GM12878 (cell line): ENCODE results near the gene SLC9C2. TPM values are rescaled to one million over a fixed set of nuclear protein-coding genes. Genes with fewer than 3 reads are reported as not detected.

Experiments used
- ATAC-seq: fragments of 200-7000 bp; cut with Tn5 transposase; 3 replicates; pipeline ENCODE4 v1.9.1; 2020; ENCODE audit warnings: mild to moderate bottlenecking, moderate library complexity
- BruUV-seq: library from RNA; stranded (reverse); fragments of 400-500 nt; replicated peaks from 2 replicates; lab custom pipeline; 2021; lab: Mats Ljungman, UMichigan
- CTCF ChIA-PET: fragments of 300-600 bp; sonication (Branson Sonifier 250); formaldehyde crosslinking; extraction: SDS; loops from one replicate; lab custom pipeline; 2021; ENCODE audit warnings: inconsistent platforms; lab: Yijun Ruan, JAX
- POLR2A ChIA-PET: fragments of 350-600 bp; formaldehyde crosslinking; extraction: SDS; loops from one replicate; lab custom pipeline; 2021; ENCODE audit warnings: inconsistent platforms; lab: Charles Lee
- RAD21 ChIA-PET: fragments of 300-600 bp; sonication (Branson Sonifier 250); formaldehyde crosslinking; loops from one replicate; lab custom pipeline; 2023; ENCODE audit warnings: antibody characterized with exemption; ENCODE audit not compliant: unreplicated experiment; lab: Charles Lee
- SMC1A ChIA-PET: fragments of 300-600 bp; sonication (Branson Sonifier 250); formaldehyde crosslinking; loops from one replicate; lab custom pipeline; 2023; ENCODE audit not compliant: unreplicated experiment, uncharacterized antibody; lab: Charles Lee
- DNase-seq: peaks from one replicate; pipeline ENCODE4 v3.0.0-alpha.2; 2011; ENCODE audit warnings: low read depth, low spot score
- FAIRE-seq: peaks from 3 replicates; lab custom pipeline; 2011; peaks lifted over from hg19 to GRCh38; lab: Jason Lieb, UNC
- H2AFZ ChIP-seq: 2 replicates; pipeline ENCODE4 v1.6.0; 2011; ENCODE audit warnings: low read depth, low read length, control low read depth; ENCODE audit not compliant: control insufficient read depth
- H3K27ac ChIP-seq: 2 replicates; pipeline ENCODE4 v1.5.1; 2011; ENCODE audit warnings: control low read depth; ENCODE audit not compliant: control insufficient read depth, insufficient read depth
- H3K27me3 ChIP-seq, 2 experiments: replicated peaks in 1 of 2; 2 replicates each; pipeline versions ENCODE4 v1.6.0 to v1.6.1; 2011; ENCODE audit warnings: low read length in 1 of 2; ENCODE audit not compliant: control insufficient read depth in 2 of 2, insufficient read depth in 2 of 2
- H3K36me3 ChIP-seq, 2 experiments: 2 replicates each; pipeline ENCODE4 v1.5.1; 2011; ENCODE audit warnings: low read length in 1 of 2; ENCODE audit not compliant: control insufficient read depth in 2 of 2, insufficient read depth in 2 of 2
- H3K4me1 ChIP-seq: 2 replicates; pipeline ENCODE4 v1.6.1; 2011; ENCODE audit warnings: mild to moderate bottlenecking, low read length, moderate library complexity, mixed read lengths; ENCODE audit not compliant: control insufficient read depth, insufficient read depth
- H3K4me2 ChIP-seq: 2 replicates; pipeline ENCODE4 v1.6.0; 2011; ENCODE audit warnings: control low read depth; ENCODE audit not compliant: control insufficient read depth, insufficient read depth
- H3K4me3 ChIP-seq: fragments of 200-600 bp; sonication (generic); 2 replicates; pipeline ENCODE4 v1.5.1; 2016
- H3K79me2 ChIP-seq: 2 replicates; pipeline ENCODE4 v1.6.0; 2011; ENCODE audit warnings: low read length; ENCODE audit not compliant: control insufficient read depth, insufficient read depth
- H3K9ac ChIP-seq: 2 replicates; pipeline ENCODE4 v1.8.0; 2011; ENCODE audit warnings: low read length, control low read depth, mixed read lengths; ENCODE audit not compliant: control insufficient read depth, insufficient read depth
- H3K9me3 ChIP-seq: replicated peaks from 3 replicates; pipeline ENCODE4 v1.5.1; 2011; ENCODE audit warnings: mild to moderate bottlenecking, low read length; ENCODE audit not compliant: control insufficient read depth, insufficient read depth
- H4K20me1 ChIP-seq: 2 replicates; pipeline ENCODE4 v1.6.0; 2011; ENCODE audit not compliant: control insufficient read depth, insufficient read depth
- ATF3 ChIP-seq: IDR thresholded peaks from 2 replicates; pipeline ENCODE4 v1.6.1; 2011; ENCODE audit warnings: low read depth, mild to moderate bottlenecking, low read length, moderate library complexity, borderline replicate concordance; ENCODE audit errors: extremely low read depth
- DPF2 ChIP-seq: fragments of 450-650 bp; IDR thresholded peaks from 2 replicates; pipeline ENCODE4 v1.6.1; 2017; ENCODE audit warnings: mild to moderate bottlenecking
- KDM1A ChIP-seq: fragments of 200-600 bp; sonication (generic); IDR thresholded peaks from 2 replicates; pipeline ENCODE4 v1.6.1; 2016; ENCODE audit warnings: borderline replicate concordance
- NKRF ChIP-seq: fragments of 450-650 bp; conservative IDR thresholded peaks from 2 replicates; pipeline ENCODE4 v1.6.1; 2017; ENCODE audit warnings: mild to moderate bottlenecking, moderate library complexity
- NR2C2 ChIP-seq: IDR thresholded peaks from 2 replicates; pipeline ENCODE4 v1.6.1; 2011; ENCODE audit warnings: borderline replicate concordance, low read depth; ENCODE audit not compliant: control insufficient read depth, insufficient read length
- PRDM15 ChIP-seq: fragments of 450-650 bp; formaldehyde crosslinking; IDR thresholded peaks from 2 replicates; pipeline ENCODE4 v1.4.0; 2020; ENCODE audit warnings: mild to moderate bottlenecking, moderate library complexity
- TARDBP ChIP-seq: IDR thresholded peaks from 2 replicates; pipeline ENCODE4 v1.6.1; 2016; ENCODE audit warnings: borderline replicate concordance
- YY1 ChIP-seq: IDR thresholded peaks from 2 replicates; pipeline ENCODE4 v1.6.1; 2011; ENCODE audit warnings: low read depth, mild to moderate bottlenecking, low read length
- ZBTB33 ChIP-seq: fragments of 450-650 bp; IDR thresholded peaks from 2 replicates; pipeline ENCODE4 v1.6.1; 2017; ENCODE audit warnings: mild to moderate bottlenecking
- WGBS: methylation state at CpG from one replicate; pipeline ENCODE4 v1.1.6; 2016; ENCODE audit warnings: low lambda C conversion rate; ENCODE audit not compliant: insufficient replicate concordance, insufficient coverage; ENCODE audit errors: missing lambda C conversion rate; 5-methylcytosine and 5-hydroxymethylcytosine counted together
- in situ Hi-C: fragments of 300-500 bp; cut with MboI; formaldehyde crosslinking; loops from 9 replicates; pipeline ENCODE4 v1.14.3; 2018; ENCODE audit warnings: mixed read lengths
- intact Hi-C: fragments of 100-400 bp; cut with micrococcal nuclease; formaldehyde crosslinking; loops from one replicate; pipeline ENCODE4 v1.14.2; 2022; ENCODE audit not compliant: unreplicated experiment
- polyA plus RNA-seq, 11 experiments: library from polyadenylated mRNA; depleted of rRNA in 4 of 11; unstranded in 6 of 11; stranded (reverse) in 5 of 11; fragments of >200 nt; fragmentation: Nextera tagmentation in 4 of 11; fragmentation: Illumina TruSeq in 1 of 11; extraction: Ambion mirVana in 4 of 11; extraction: Trizol in 1 of 11; gene quantifications; 1 replicate in 1 of 11; 2 replicates in 10 of 11; pipeline versions ENCODE4 v1.2.1 to v1.2.3, GENCODE V29; 2011 to 2016; ENCODE audit warnings: inconsistent platforms in 2 of 11, missing spikeins in 2 of 11, low read depth in 1 of 11
- total RNA-seq, 4 experiments: library from RNA; depleted of rRNA in 3 of 4; stranded (reverse); fragments of >200 nt in 3 of 4; fragmentation: Illumina TruSeq in 1 of 4; extraction: Trizol in 1 of 4; gene quantifications; 2 replicates each; pipeline versions ENCODE4 v1.2.1 to v1.2.3, GENCODE V29; 2013 to 2021

The SLC9C2 gene
- total and polyA plus RNA-seq, 10 of the 15 experiments (the other 5 are each of a cell fraction or from before 2014, with no cell fraction given), result not detected

- ATAC-seq (no peak), FAIRE-seq (no peak), DNase-seq (no peak)
- Histone ChIP-seq H3K36me3 (no peaks in the 10 kb centered on the region), H3K79me2 (no peaks in the 10 kb centered on the region), H4K20me1 (no peaks in the 10 kb centered on the region), H3K27me3 (no peaks in the 10 kb centered on the region), H3K4me2 (no peak overlapping the region), H3K27ac (no peak overlapping the region), H3K9ac (no peak overlapping the region), H3K4me3 (no peak overlapping the region), H2AFZ (no peak overlapping the region), H3K4me1 (no peaks in the 10 kb centered on the region), H3K9me3 (no peaks in the 10 kb centered on the region)
- WGBS, result 29% methylated on average over 3 of the region's 3 CpGs
- POLR2A ChIA-PET, result no interaction called here
- CTCF ChIA-PET, result no interaction called here
- intact Hi-C loops (no loop called here), in situ Hi-C loops (no loop called here)
- no TSS peak for BruUV-seq
- TF ChIP-seq NKRF (no peak), NR2C2 (no peak), YY1 (no peak)
- SMC1A ChIA-PET, result no interaction called here
- RAD21 ChIA-PET, result no interaction called here
Measured at GRCh38 chr1:173527151-173527826, 75.6 kb downstream of the SLC9C2 start.

- WGBS, result 35% methylated on average over 1 of the region's 1 CpG
- no peak overlapping the region for H3K9ac ChIP-seq
- RAD21 ChIA-PET, result no interaction called here
- H3K4me1 ChIP-seq, result no peaks in the 10 kb centered on the region
- no peaks in the 10 kb centered on the region for H3K27me3 ChIP-seq
- in situ Hi-C loops, result no loop called here
- SMC1A ChIA-PET, result no interaction called here
- FAIRE-seq (no peak), ATAC-seq (no peak), DNase-seq (no peak)
- H3K79me2 ChIP-seq, result no peaks in the 10 kb centered on the region
- POLR2A ChIA-PET, result no interaction called here
- H3K36me3 ChIP-seq, result no peaks in the 10 kb centered on the region
- intact Hi-C loops, result no loop called here
- H2AFZ ChIP-seq, result no peak overlapping the region
- H3K27ac ChIP-seq, result no peak overlapping the region
- no peaks in the 10 kb centered on the region for H3K9me3 ChIP-seq
- CTCF ChIA-PET, result no interaction called here
- H3K4me2 ChIP-seq, result no peak overlapping the region
- no peak overlapping the region for H3K4me3 ChIP-seq
- H4K20me1 ChIP-seq, result no peaks in the 10 kb centered on the region
- BruUV-seq, result no TSS peak
- no peak for TF ChIP-seq ZBTB33
- TF ChIP-seq TARDBP, result no peak
- no peak for TF ChIP-seq ATF3
- no peak for TF ChIP-seq DPF2
- TF ChIP-seq PRDM15 (CRISPR knock-in tag), result no peak
- TF ChIP-seq KDM1A, result no peak
Measured at GRCh38 chr1:173525926-173526325, 76.9 kb downstream of the SLC9C2 start.
